ENCODE data around the gene XYLT1.

Gene XYLT1

DNA sequence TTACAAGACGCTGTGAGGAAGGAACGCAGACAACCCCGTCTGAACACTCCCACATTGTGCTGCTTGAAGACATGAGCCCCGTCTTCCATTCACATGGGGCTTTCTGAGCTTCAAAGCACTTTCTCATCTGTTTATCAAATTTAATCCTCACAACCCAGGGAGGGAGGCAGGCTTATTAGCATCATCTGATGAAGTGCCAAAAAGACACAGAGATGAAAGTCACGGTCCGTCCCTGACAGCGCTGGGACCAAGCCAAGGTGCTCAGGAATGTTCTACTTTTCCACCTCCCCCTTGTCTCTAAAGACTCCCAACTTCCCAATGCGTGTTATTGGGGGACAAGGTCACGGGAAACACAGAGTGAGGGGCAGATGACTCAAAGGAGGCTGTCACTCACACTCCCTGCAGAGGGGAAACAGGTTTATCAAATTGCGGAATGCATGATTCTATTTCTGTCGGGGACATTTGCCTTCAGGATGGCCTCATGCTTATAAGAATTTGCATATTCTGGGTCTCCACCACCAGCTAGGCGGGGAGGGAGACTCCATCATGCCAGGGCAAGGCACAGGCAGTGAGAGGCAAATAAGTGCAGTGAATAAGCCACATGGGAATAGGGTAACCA is 10.7 kb downstream of the XYLT1 start:
- DNase-seq (ENCODE audit: low spot score): no peak

DNA sequence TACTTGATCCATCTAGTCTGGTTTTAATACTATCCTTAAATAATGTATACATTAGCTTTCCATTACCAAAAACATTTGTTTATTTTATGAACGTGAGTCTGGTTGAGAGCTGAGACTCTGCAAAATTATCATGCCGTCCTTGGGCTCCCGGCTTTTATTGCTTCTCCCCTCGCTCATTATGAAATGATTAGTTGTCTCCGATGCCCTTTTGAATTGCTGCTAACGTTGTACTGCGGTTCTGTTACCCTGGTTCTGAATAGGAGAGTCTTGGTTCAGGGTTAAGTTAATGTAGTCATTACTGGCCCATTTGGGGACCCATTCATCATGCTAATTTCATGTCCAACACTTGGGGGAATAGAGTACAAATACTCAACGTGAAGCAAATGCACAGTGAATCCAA is 12.8 kb downstream of the XYLT1 start:
- DNase-seq (ENCODE audit: low spot score): no peak

DNA sequence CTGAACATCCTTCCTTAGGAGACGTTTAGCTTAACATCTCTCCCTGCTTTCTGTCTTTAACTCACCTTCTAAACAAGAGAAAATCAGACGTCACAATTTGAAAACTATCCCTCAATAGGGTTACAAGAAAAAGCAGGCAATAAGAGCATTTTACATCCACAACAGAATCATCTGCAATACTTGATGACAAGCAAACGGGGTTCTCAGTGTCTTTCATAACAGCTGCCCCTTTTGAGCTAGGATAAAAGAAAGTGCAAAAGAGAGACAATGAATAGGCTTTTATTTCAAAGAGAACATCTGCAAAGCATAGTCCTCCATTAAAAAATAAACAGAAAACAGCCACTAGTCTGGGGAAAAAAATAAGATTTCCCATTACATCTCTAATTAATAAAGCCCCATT is 13.2 kb downstream of the XYLT1 start:
- DNase-seq (ENCODE audit: low spot score): no peak

DNA sequence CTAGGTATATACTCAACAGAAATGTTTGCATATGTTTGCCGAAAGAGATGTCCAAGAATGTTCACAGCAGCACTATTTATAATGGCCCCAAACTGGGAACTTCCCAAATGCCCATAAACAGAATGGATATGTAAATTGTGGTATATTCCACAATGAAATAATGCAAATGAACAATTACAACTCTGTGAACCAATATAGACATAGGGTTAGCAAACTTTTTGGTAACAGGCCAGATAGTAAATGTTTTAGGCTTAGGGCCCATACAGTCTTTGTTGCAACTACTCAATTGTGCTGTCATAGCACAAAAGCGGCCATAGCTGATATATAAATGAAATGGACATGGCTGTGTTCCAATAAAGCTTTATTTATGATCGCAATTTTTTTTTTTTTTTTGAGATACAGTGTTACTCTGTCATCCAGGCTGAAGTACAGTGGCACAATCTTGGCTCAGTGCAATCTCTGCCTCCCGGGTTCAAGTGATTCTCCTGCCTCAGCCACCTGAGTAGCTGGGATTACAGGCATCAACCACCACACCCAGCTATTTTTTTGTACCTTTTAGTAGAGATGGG is 16.5 kb downstream of the XYLT1 start:
- no peak for DNase-seq (ENCODE audit: low spot score)

DNA sequence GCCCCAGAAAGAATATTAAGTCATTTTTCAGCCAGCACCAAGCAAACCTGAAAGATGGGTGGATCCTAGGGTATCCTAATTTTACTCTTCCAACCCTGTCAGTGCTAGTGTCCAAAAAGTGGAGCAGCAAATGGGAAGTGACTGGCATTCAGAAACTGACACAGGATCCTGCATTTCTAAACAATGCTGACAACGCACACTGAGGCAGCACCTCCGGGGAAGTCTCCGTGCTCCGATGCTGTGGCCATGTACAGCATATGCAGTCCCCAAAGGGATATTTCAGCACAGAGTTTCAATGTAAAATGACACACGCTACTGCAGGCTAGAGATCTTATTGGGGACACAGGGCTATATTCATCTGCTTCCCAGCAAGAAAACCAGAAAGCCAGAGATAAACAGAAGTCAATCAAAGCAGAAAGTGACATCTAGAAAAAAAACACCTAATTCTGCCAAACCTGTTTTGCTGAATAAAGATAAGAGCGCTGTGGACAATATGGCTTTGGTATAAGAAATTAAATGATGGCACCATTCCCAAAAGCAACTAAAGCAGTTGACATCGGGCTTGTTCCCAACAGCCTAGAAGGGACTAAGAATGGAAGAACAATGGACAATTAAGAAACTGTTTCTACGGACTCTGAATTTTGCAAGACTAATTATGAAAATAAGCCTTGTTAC is 17.3 kb downstream of the XYLT1 start:
- no peak for DNase-seq (ENCODE audit: low spot score)

DNA sequence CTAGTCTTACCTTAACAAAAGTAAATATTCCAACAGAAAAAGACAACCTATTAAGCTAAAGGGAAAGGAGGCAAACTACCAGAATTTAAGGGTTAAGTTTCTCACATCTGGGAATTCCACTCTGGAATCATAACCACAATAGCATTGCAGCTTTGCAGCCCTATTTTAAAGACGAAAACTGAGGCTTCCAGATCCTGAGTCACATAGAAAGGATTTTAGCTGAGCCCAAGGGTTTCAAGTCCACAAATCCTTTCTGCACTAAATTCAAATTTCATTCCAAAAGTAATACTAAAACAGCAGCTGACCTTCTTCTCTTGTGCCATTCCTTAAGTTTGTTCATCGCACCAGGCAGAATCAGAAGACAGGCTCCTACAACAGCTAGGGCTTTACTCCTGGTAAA is 17.8 kb downstream of the XYLT1 start:
- DNase-seq (ENCODE audit: low spot score): no peak

DNA sequence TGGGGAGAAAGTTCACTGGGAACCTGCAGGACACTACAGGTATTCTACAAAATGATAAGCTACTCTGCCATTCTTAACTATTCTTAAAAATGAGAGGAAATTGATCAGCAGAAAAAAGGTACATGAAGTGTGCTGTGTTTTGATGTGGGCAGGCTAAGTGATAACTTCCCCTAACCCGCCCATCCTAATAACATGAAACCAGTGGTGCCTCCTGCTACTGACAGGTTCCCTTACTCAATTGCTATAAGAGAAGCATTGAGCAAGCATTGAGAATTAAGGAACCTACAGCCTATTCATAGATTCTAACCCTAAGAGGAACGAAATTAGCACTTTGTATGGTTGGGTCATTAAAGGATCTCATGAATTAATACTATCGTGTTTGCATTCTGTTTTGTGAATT is 18.9 kb downstream of the XYLT1 start:
- peak; percentile 47 for DNase-seq (ENCODE audit: low spot score)

DNA sequence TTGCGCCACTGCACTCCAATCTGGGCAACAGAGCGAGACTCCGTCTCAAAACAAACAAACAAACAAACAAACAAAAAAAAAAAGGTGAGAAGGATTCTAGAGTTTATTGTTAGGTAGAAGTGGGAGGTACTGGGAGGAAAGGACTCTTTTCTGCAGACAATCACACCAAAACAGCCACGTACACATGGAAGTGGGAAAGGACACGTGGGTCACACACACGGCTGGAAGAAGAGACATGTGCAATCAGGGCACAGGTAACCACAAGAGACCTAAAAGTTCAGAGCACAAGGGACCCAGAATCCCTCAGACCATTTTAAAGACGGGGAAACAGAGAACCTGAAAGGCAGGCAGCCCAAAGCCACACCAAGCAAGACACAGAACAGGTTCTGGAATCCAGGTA is 20.5 kb downstream of the XYLT1 start:
- no peak for DNase-seq (ENCODE audit: low spot score)

DNA sequence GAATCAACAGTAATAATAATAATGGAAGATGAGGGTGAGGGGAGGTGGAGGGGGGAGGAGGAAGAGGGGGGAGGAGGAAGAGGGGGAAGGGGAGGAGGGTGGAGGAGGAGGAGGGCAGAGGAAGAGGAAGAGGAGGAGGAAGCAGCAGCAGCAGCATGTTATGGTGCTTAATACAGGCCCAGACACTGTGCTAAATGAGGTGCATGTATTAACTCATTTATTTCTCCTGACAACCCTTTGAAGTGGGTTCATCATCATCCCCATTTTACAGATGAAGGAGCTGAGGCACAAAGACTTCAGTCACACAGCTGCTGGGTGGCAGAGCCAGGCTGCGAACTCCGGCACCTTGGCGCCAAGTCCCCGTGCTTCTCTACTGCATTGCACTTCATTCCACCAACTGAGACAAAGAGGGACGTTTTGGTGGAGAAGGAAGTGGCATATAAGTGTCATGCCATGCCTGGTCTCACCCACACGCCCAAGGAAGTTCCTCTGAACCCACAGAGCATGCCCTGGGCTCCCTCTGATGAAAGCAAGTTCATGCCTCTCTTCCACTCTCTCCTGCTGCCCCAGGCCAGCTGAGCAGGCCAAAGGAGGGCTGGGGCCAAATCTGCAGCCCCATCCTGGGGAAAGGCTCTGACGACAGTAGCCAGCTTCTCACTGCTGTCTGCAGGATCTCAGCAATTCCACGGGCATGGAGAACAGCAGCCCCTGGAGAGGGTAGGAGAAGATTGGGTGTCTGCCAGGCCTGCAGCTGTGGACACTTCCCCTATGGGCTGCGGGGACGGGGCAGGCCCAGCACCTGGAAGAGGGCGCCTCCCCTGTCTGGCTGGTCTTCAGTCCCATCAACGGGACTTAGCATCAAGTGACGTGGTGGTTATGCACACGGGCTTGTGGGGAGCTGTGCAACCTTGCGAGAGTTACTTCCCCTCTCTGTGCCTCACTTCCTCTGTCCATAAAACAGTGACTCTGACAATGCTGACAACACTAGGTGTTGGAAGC is 21.8 kb downstream of the XYLT1 start:
- peak; percentile 54 for DNase-seq (ENCODE audit: low spot score)

DNA sequence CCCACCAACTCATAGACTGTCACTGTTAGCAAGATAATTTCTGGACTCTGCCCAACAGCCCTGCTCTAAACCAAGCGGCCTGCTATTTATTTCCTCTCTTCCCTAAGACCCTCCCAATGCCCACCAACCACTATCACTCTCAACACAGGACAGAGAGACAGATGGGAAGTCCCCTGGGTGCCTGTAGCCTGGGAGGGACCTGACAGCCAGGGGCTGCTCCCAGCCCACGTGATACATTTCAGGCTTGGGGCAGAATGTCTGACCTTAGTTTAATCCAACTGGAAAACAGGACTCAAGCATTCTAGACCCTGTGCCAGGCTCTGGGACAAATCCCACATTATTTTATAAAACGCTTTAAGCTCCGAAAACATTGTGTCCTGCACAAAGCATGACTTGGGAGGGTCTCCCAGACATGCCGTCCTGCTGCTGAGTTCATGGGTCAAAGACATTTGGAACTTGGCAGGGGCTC is 23.6 kb downstream of the XYLT1 start:
- no peak for DNase-seq (ENCODE audit: low spot score)

DNA sequence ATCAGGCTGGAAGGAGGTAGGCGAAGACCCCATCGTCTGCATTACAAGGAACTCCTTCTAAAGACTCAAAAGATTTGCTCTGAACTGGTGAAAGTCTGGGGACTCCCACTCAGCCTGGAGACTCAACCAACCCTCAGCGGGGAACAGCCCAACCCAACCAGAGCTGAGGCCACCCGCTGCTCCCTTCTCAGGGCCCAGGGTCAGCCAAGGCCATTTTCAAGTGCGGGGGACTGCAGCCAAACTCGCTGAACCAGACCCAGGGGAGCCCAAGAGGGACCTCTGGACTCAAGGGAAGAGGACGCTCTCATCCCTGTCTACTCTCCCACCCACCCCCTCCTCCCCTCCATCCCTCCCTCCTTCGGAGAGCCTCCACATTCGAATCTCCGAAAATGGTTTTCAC is 24.1 kb downstream of the XYLT1 start:
- DNase-seq (ENCODE audit: low spot score): no peak

DNA sequence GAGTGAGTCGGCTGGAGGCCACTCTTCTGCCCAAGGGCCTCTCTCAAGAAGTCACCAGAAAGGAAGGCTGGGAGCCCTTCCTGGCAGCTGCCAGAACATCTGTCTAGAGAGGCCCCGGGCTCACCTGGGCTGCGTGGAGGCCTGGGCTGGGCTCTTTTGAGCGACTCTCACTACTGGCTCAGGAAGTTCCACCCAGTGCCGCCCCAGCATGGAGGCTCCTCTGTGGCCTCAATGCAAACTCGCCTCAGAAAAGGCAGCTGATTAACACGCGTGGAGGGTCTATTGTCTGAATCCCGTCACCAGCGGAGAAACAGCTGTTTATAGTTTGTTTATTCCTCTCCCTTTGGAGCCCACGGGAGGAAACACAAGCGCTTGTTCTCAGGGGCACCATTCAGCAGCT is 25.3 kb downstream of the XYLT1 start:
- no peak for DNase-seq (ENCODE audit: low spot score)

DNA sequence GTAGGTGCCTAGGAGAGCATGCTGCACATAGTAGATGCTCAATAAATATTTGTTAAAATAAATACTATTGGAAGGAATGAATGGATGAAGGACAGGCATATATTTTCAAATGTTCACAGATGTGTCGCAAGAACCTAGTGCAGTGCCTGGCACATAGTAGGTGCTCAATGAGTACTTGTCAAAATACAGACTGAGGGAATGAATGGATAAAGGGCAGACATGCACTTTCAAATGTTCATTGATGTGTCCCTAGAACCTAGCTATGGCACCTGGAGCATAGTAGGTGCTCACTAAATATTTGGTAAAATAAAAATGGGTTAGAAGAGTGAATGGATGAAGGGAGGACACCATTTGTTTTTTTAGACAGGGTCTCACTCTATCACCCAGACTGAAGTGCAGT is 26.1 kb downstream of the XYLT1 start:
- no peak for DNase-seq (ENCODE audit: low spot score)

DNA sequence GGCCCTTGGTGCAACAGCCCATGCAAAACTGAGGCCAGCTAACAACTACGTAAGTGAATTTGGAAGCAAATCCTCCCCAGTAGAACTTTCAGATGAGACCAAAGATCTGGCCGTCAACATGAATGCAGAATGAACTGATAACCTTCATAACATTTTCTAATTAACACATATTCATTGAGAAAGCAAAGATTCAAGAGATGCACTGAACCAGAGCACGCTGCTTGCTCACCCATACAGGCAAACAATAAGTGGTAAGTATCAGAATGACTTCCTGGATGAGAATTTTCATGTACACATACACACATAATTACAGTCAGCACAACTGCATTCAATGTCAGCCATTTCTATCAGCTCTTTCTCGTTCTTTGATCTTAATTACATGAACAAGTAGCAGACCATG is 30.6 kb downstream of the XYLT1 start:
- no peak for DNase-seq (ENCODE audit: low spot score)

DNA sequence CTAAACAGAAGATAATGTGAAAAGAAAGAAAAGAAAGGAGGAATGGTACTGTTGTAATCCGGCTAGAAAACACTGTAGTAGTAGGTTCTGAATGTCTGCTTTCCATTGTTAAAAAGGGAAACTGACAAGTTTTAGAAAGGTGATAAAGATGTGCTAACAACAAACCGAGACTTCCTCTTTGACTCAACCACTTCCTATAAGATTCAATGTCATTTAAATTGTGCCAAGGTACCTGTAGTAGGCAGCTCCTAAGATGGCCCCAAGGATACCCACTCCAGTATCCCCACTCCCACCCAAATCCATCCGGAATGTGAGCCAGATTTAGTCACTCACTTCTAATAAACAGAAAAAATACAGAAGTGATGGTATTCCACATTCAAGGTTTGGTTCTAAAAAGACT is 31.2 kb downstream of the XYLT1 start:
- no peak for DNase-seq (ENCODE audit: low spot score)

DNA sequence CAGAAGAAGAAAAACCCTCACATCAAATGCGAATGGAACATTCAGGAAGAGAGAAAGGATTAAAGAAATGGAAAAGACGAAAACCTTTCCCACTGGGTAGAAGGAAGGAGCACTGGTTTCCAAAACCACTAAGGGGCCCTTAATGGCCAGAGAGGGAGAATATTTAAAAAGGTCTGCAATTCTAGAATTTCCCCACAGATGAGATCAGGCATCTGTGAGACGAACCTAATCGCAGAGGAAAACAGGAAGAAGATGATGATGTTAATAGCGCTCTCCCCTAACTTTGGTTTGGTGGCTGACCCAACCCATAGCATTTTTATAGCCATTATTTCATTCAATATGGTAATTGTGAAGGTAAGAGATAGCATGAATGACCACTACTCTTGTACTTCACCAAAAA is 32.8 kb downstream of the XYLT1 start:
- no peak for DNase-seq (ENCODE audit: low spot score)

DNA sequence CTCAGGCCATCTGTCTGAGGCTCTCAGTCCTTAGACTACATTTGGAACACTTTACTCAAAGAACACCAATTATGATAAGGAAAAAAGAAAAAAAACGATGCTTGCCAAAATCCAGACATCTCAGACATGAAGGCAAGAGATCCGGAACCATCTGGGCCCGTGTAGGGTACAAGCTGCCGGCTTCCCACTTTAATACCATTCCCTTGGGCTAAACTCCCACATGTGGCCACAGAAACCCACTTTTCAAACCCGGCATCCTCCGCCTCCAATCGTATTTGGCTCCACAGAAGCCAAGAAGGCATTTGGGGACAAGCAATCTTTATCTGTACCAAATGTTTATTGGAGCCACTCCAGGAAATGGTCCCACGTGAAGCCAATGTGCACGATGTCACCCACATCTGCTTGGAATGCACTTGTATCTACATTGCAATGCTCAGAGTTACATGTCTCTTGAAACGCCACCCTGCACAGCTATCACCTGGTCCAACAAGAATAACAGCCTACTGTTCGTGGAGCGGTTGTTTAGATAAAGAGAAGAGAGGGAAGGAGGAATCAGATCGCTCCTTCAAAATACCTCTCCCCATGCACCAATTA is 33.5 kb downstream of the XYLT1 start:
- no peak for DNase-seq (ENCODE audit: low spot score)

DNA sequence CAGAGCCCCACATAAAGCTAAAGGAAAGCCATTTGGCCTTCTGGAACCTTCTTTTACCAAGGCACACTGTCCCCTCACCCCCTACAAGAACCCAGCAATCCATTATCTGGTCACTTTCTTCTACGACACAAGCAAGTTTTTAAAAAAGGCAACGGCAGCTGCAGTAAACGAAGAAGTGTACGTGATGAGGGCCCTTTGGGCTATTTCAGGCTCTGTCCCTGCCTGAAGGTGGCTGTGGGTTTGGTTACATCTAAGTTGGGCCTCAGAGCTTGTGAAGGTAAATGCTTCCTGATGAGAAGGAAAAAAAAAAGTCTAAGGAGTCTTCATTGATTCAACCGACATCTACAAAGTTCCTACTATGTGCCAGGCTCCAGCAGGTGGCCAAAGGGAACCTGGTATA is 35.4 kb downstream of the XYLT1 start:
- no peak for DNase-seq (ENCODE audit: low spot score)

DNA sequence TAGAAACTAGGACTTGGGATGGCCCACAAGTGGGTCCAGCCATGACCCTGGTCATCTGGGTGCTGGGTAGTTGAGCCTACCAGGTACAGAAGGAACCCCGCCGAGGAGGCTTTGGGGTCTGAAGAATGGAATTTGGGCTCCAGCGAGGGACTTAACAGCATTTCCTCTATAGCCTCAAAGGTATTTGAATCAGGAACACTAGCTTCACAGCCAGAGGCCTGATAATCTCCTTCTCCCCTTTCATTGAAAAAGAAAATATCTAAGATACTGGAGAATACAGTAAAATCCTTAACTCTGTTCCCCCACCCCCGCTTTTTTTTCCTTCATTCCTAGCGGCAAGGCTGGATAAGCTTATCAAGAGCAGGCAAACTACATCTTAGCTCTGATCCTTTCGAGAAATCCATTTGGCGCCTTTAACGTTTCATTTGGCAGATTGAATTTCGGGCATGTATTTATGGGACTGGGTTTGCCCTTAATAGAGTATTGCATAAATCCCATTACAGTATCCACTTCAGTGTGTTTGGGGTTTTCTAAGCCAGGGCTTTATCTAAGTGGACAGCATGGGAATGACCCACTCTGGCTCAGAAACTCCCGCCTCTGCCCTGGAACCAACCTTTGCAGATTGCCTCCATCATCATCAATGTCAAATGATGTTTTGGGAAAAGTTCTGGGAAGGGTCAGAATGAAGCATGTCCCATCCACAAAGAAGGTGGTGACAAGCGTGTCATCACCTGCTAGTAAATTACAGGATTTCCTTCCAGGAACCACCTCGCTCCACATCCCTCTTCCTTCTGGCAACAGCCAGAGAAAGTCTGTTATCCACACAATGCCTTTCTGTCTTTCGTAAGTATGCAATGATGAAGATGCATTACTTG is 36.9 kb downstream of the XYLT1 start:
- no peak for DNase-seq (ENCODE audit: low spot score)

DNA sequence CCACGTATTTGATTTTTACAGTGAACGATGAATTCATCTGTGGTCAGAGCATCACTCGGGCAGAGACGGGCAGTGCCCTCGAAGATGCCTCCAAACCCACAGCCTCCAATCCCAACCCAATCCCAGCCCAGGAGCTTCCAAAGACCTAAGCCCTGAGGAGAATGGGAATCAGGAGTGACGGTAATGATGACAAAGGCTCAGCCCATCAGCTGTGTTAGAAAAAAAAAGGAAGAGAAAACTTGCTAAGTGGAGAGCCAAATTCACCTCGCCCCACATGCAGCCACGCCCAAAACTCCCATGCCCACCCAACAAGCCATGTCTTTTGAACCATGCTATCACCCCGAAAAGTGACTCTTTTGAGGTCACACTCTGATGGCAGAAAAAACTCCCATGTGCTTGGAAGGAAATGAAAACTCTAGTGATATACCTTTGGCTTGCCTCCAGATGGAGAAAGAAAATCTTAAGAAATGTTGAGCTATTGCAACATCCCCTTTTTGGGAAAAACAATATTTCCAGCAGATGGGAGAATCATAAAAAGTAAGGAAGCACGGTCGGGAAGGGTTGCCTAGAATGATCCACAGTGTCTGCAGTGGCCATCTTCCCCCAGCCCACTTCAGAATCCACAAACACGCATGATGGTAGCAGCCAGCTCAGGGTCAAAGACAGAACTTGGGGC is 37.7 kb downstream of the XYLT1 start:
- no peak for DNase-seq (ENCODE audit: low spot score)
